Gastrocnemius medialis (tissue), 4 donors: ENCODE measurements around the gene AJM1.

ENCODE experiments used
- CTCF ChIP-seq, 5 experiments: fragments of 450-650 bp in 3 of 5; fragments of 200-600 bp in 2 of 5; sonication (generic) in 2 of 5; IDR thresholded peaks in 4 of 5; conservative IDR thresholded peaks in 1 of 5; 1 replicate in 4 of 5; 2 replicates in 1 of 5; pipeline ENCODE4 v1.5.1; 2016 to 2019; ENCODE audit warnings: antibody characterized with exemption in 5 of 5, mild to moderate bottlenecking in 3 of 5, moderate library complexity in 3 of 5
- POLR2A ChIP-seq, 2 donors: fragments of 450-650 bp; IDR thresholded peaks; one replicate each; pipeline ENCODE4 v1.6.1; 2017; ENCODE audit warnings: antibody characterized with exemption in 2 of 2, mild to moderate bottlenecking in 2 of 2, moderate library complexity in 2 of 2

DNA sequence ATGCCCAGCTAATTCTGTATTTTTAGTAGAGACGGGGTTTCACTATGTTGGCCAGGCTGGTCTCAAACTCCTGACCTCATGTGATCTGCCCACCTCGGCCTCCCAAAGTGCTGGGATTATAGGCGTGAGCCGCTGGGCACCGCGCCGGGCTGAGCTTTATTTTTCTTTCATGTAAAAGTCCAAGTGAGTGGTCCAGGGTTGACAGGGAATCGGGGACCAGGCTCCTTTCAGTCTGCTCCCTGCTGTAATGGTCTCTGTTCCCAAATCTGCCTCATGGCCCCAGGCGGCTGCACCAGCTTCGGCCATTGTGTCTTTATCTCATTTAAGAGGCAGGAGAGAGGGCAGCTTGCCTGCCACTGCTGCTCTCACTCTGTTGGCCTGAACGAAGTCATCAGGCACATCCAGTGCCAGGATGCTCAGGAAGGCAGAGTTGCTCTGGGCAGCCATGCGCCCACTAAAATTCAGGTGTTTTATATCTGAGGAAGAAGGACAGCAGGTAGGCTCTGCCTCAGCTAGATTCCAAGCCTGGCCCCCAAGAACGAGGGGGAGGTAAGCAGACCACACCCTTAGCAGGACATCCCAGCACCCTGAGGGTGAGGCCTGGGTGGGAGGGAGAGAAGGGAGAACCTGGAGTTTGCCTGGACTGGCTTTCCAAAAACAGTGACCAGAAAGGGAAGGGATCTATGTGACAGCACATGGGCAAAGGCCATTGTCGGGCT lies 47.8 kb upstream of the AJM1 start:
- TF ChIP-seq CTCF (IDR thresholded peaks at IDR 0.05 in 4 of 5, conservative IDR thresholded peaks at IDR 0.05 in 1 of 5) (no peak), POLR2A (IDR thresholded peaks at IDR 0.05) (no peak)
